Panc1 (cell line): ENCODE results near the gene CCDC192.

Source experiments
- POLR2AphosphoS5 ChIP-seq: IDR thresholded peaks from 2 replicates; pipeline ENCODE4 v1.6.1; 2012; ENCODE audit warnings: mild to moderate bottlenecking, low read depth, low read length, moderate library complexity
- SIN3A ChIP-seq: IDR thresholded peaks from 2 replicates; pipeline ENCODE4 v1.6.1; 2012; ENCODE audit warnings: low read depth, mild to moderate bottlenecking, low read length, moderate library complexity, borderline replicate concordance; ENCODE audit not compliant: insufficient read depth
- TCF7L2 ChIP-seq: IDR thresholded peaks from 2 replicates; pipeline ENCODE4 v1.6.1; 2011; ENCODE audit warnings: mild to moderate bottlenecking, low read depth, low read length, inconsistent platforms
- TF ChIP-seq, protein P1 (sequence below): fragments of 450-650 bp; IDR thresholded peaks from 2 replicates; pipeline ENCODE4 v1.5.1; 2017; ENCODE audit warnings: mild to moderate bottlenecking

- no peak for TF ChIP-seq SIN3A
- TF ChIP-seq, protein P1, sequence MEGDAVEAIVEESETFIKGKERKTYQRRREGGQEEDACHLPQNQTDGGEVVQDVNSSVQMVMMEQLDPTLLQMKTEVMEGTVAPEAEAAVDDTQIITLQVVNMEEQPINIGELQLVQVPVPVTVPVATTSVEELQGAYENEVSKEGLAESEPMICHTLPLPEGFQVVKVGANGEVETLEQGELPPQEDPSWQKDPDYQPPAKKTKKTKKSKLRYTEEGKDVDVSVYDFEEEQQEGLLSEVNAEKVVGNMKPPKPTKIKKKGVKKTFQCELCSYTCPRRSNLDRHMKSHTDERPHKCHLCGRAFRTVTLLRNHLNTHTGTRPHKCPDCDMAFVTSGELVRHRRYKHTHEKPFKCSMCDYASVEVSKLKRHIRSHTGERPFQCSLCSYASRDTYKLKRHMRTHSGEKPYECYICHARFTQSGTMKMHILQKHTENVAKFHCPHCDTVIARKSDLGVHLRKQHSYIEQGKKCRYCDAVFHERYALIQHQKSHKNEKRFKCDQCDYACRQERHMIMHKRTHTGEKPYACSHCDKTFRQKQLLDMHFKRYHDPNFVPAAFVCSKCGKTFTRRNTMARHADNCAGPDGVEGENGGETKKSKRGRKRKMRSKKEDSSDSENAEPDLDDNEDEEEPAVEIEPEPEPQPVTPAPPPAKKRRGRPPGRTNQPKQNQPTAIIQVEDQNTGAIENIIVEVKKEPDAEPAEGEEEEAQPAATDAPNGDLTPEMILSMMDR, result no peak
- no peak for TF ChIP-seq POLR2AphosphoS5
- TF ChIP-seq TCF7L2, result no peak
These were observed 96.2 kb downstream of the CCDC192 start for GRCh38 chr5:127799293-127799905.
